ENCODE results near the gene CASP5. TPM values are rescaled to one million over a fixed set of nuclear protein-coding genes. Genes with fewer than 3 reads are reported as not detected.
A peak's percentile ranks its signal among the peaks of the same experiment; 100 is the strongest.
"Not testable (repeated sequence)": the region's sequence is repeated elsewhere in the genome, so short reads cannot be mapped to it uniquely, and the experiment has no call there.

Gene CASP5
- total RNA-seq, 1 donor from 2014 or later: not detected

DNA sequence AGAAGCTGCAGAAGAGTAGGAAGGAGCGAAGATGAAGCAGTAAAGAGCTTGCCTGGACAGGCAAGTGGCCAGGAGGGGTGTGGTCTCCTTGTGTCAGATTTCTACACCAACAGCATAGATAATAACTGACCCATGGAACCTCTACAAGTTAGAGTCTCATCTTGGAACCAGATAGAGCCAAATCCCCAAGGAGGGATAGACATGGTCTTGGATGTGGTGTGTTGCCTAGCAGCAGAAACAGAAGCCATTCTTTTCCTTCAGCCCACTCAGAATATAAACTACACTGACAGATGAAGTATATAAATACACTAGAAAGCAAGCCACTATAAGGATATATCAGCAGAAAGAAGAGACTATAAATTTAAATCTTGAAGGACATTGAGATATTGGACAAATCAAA, 26.5 kb upstream of the CASP5 start:
- Mint-ChIP-seq H3K9me3 (ENCODE audit: low read depth) (peaks cover 5% of the 10 kb centered on the region), H3K4me3 (ENCODE audit: unreplicated experiment) (no peak overlapping the region), H3K27ac (ENCODE audit: unreplicated experiment) (no peak overlapping the region), H3K27me3 (ENCODE audit: low read depth) (no peaks in the 10 kb centered on the region), H3K36me3 (ENCODE audit: low read depth) (no peaks in the 10 kb centered on the region), H3K4me1 (ENCODE audit: low read depth) (peaks cover 24% of the 10 kb centered on the region)
- DNase-seq (ENCODE audit: low spot score): no peak
- TF ChIP-seq, protein P1, sequence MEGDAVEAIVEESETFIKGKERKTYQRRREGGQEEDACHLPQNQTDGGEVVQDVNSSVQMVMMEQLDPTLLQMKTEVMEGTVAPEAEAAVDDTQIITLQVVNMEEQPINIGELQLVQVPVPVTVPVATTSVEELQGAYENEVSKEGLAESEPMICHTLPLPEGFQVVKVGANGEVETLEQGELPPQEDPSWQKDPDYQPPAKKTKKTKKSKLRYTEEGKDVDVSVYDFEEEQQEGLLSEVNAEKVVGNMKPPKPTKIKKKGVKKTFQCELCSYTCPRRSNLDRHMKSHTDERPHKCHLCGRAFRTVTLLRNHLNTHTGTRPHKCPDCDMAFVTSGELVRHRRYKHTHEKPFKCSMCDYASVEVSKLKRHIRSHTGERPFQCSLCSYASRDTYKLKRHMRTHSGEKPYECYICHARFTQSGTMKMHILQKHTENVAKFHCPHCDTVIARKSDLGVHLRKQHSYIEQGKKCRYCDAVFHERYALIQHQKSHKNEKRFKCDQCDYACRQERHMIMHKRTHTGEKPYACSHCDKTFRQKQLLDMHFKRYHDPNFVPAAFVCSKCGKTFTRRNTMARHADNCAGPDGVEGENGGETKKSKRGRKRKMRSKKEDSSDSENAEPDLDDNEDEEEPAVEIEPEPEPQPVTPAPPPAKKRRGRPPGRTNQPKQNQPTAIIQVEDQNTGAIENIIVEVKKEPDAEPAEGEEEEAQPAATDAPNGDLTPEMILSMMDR (IDR thresholded peaks at IDR 0.05): no peak

GRCh38 chr11:105046898-105047579, 24.1 kb upstream of the CASP5 start:
- Mint-ChIP-seq H3K4me3 (ENCODE audit: unreplicated experiment) (no peak overlapping the region), H3K9me3 (ENCODE audit: low read depth) (peaks cover 3% of the 10 kb centered on the region), H3K27ac (ENCODE audit: unreplicated experiment) (peak overlapping the region; percentile 75), H3K36me3 (ENCODE audit: low read depth) (no peaks in the 10 kb centered on the region), H3K4me1 (ENCODE audit: low read depth) (peaks cover 27% of the 10 kb centered on the region), H3K27me3 (ENCODE audit: low read depth) (no peaks in the 10 kb centered on the region)
- DNase-seq (ENCODE audit: low spot score): no peak
- TF ChIP-seq, protein P1 (IDR thresholded peaks at IDR 0.05): no peak

DNA sequence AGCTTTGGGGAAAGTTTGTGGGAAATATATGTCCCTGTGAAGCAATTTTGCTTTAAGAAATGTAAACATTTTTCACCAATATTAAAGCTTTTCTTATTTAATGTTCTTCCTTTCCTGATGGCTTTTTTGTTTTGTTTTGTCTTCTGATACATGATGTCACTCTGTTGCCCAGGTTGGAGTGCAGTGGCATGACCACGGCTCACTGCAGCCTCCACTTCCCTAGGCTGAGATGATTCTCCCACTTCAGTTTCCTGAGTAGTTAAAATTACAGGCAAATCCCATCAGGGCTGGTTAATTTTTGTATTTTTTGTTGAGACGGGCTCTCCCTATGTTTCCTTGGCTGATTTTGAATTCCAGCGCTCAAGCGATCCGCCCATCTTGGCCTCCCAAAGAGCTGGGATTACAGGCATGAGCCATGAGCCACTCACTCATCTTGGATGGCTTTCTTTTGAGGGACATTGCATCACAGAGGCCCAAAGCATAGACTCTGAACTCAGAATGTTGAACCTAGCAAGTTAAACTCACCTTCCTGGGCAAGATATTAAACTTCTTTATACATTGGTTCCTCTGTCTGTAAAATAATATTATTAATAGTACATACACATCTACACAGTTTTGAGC, 22.8 kb upstream of the CASP5 start:
- TF ChIP-seq, protein P1 (IDR thresholded peaks at IDR 0.05): no peak
- peaks cover 27% of the 10 kb centered on the region for H3K4me1 Mint-ChIP-seq (ENCODE audit: low read depth)
- no peak overlapping the region for H3K4me3 Mint-ChIP-seq (ENCODE audit: unreplicated experiment)
- no peaks in the 10 kb centered on the region for H3K36me3 Mint-ChIP-seq (ENCODE audit: low read depth)
- no peaks in the 10 kb centered on the region for H3K27me3 Mint-ChIP-seq (ENCODE audit: low read depth)
- H3K9me3 Mint-ChIP-seq (ENCODE audit: low read depth): no peaks in the 10 kb centered on the region
- no peak for DNase-seq (ENCODE audit: low spot score)
- no peak overlapping the region for H3K27ac Mint-ChIP-seq (ENCODE audit: unreplicated experiment)

DNA sequence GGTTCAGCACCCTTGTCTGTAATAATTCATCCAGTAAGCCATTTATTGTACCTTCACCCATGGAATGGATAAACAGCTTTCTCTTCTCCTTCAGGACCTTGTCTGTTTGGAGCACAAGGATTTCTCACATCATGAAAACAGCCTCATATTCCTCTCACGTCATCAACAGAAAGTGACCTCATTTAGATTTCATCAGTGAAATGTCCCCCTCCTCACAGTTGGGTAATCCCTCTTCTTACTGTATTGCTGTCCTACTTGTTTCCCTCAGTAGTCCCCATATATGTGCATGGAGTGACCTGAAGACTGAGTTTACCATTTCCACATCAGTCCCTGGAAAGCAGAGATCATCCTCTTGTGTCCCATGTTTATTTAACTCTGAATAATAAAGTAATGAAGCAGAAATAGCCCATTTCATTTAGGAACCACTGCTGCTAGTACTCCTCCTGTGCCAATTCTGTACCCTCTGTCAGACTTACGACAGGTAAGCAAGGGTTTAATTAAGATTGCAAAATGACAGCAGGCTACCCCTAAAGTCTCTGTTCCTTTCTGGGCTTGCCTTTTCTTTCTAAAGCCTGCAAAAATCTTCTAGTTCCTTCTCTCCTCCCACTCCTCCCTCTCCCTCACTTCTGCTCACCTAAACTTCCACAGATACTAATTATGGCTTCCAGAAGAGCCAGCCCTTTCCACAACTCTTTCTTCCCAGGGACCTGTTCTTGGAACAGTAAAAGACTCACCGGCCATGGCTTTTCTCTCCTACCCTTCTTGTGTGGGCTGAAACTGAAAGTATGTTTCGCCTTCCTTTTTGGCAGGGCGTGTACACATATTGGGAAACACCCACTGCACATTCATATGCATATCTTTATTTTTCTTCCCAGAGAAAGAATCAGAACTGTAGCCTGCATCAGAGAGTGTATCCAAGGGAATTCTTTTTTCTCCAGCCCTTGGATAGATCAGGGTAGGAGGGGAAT, 21.9 kb upstream of the CASP5 start, which contains the start of gene CARD16:
CARD16 (minus strand) TSS at position 779 of the 968 bp plus-strand sequence; CDS start at position 741, 38 bp downstream.
- not testable (repeated sequence) for DNase-seq (ENCODE audit: low spot score); H3K4me3 Mint-ChIP-seq (ENCODE audit: unreplicated experiment); H3K27ac Mint-ChIP-seq (ENCODE audit: unreplicated experiment); H3K36me3 Mint-ChIP-seq (ENCODE audit: low read depth); H3K27me3 Mint-ChIP-seq (ENCODE audit: low read depth); H3K9me3 Mint-ChIP-seq (ENCODE audit: low read depth)
- peaks cover 27% of the 10 kb centered on the region for H3K4me1 Mint-ChIP-seq (ENCODE audit: low read depth)

DNA sequence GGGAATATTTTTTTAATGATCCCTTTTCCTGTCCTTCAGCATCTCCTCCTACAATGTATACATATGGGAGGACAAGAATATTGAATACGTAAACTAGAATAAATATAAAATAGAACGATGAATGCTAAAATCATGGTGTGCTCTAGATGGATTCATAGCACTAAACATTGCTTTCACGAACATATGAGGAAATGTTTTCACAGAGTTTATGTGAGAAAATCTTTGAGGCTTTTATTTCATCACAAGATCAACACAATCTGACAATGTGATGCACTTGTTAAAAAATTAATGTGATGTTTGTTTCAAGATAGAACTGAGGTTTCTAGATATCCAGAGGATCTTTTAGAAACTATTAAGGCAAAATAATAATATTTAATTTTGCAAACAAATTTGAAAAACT, 19.2 kb upstream of the CASP5 start:
- no peak overlapping the region for H3K4me3 Mint-ChIP-seq (ENCODE audit: unreplicated experiment)
- H3K9me3 Mint-ChIP-seq (ENCODE audit: low read depth): no peaks in the 10 kb centered on the region
- DNase-seq (ENCODE audit: low spot score): no peak
- H3K4me1 Mint-ChIP-seq (ENCODE audit: low read depth): peaks cover 22% of the 10 kb centered on the region
- TF ChIP-seq, protein P1 (IDR thresholded peaks at IDR 0.05): no peak
- H3K27ac Mint-ChIP-seq (ENCODE audit: unreplicated experiment): no peak overlapping the region
- no peaks in the 10 kb centered on the region for H3K27me3 Mint-ChIP-seq (ENCODE audit: low read depth)
- no peaks in the 10 kb centered on the region for H3K36me3 Mint-ChIP-seq (ENCODE audit: low read depth)

Measured in chondrocyte (in vitro differentiated cells).